Activated naive CD4-positive, alpha-beta T cell treated with anti-CD3 and anti-CD28 coated beads for 36 hours (primary cell): ENCODE data around the gene CSRP1. TPM values are rescaled to one million over a fixed set of nuclear protein-coding genes. Genes with fewer than 3 reads are reported as not detected.

Experiments used
- CTCF ChIA-PET: fragments of 350-600 bp; sonication (Branson Sonifier 250); formaldehyde crosslinking; loops from one replicate; lab custom pipeline; 2021; ENCODE audit warnings: antibody characterized with exemption; lab: Charles Lee
- DNase-seq: peaks from one replicate; pipeline ENCODE4 v3.0.0-alpha.2; 2020
- H3K27ac Mint-ChIP-seq: one replicate; pipeline ENCODE4 v1.8.0; 2021; ENCODE audit warnings: mild to moderate bottlenecking, mixed read lengths
- H3K27me3 Mint-ChIP-seq: one replicate; pipeline ENCODE4 v1.8.0; 2021; ENCODE audit warnings: low read depth, mixed read lengths
- H3K36me3 Mint-ChIP-seq: one replicate; pipeline ENCODE4 v1.8.0; 2021; ENCODE audit warnings: low read depth, mixed read lengths
- H3K4me1 Mint-ChIP-seq: one replicate; pipeline ENCODE4 v1.8.0; 2021; ENCODE audit warnings: low read depth, mixed read lengths
- H3K4me3 Mint-ChIP-seq: one replicate; pipeline ENCODE4 v1.8.0; 2021; ENCODE audit warnings: mild to moderate bottlenecking, moderate library complexity, mixed read lengths
- H3K9me3 Mint-ChIP-seq: one replicate; pipeline ENCODE4 v1.8.0; 2021; ENCODE audit warnings: mixed read lengths
- intact Hi-C: fragments of 100-400 bp; cut with micrococcal nuclease; formaldehyde crosslinking; loops from one replicate; pipeline ENCODE4 v1.15.1; 2023
- total RNA-seq, 2 experiments: library from RNA; stranded (reverse); gene quantifications; one replicate each; pipeline ENCODE4 v1.2.3, GENCODE V29; 2021

CSRP1 gene
- total RNA-seq, 2 experiments from 2014 or later: 35.7 to 36.6 TPM

DNA sequence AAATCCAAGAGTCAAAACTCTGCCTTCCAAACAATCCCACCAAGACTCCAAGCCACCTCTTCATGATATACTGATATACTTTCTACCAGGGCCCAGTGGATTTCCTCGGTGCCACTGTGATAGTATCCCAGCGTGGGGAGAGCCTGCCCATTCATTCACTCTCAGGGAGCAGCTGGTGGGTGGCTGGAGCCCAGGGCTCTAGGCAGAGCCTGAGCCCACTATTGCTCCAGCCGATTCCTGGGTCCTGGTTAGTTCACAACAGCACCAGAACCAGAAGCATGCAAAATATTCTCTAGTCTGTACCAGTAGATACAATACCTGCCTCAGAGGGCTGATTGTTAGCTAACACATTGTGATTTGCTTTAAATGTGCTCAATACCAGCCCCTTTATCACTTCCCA lies 831 bp downstream of the CSRP1 start:
- no peak for DNase-seq
- intact Hi-C loops: loop anchor here (2.0 to 10.0 kb wide), 5 partner anchors 51 to 841 kb away; partner anchors contain the start of genes DDX59 and IPO9
- CTCF ChIA-PET: interaction anchor here (3.1 to 16.2 kb wide), 3 partner anchors 7 to 58 kb away, joined by 13 to 287 read pairs (median 69); no protein-coding TSS in a partner anchor
- Mint-ChIP-seq H3K4me3 (peak overlapping the region; percentile 83), H3K4me1 (peaks cover 42% of the 10 kb centered on the region), H3K36me3 (no peaks in the 10 kb centered on the region), H3K9me3 (no peaks in the 10 kb centered on the region), H3K27ac (peak overlapping the region; percentile 77), H3K27me3 (no peaks in the 10 kb centered on the region)

DNA sequence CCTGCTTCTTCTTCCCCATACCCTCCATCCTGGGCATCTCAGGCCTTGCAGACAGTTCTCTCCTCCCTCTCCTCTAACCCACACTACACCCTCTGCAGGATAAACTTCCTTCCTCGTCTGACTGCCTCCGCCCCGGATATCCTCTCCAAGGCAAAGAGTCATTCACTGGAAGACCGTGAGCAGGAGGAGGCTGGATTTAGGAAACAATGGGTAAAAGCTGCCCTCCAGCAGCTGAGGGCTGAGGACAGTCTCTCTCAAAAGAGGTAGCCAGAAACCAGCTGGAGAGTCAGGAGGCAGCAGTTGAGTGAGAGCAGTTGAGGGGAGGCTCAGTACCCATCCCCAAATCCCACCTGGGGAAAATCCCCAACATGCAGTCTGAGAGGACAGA lies 1.4 kb downstream of the CSRP1 start:
- no peaks in the 10 kb centered on the region for H3K36me3 Mint-ChIP-seq
- peak overlapping the region; percentile 83 for H3K4me3 Mint-ChIP-seq
- H3K27me3 Mint-ChIP-seq: no peaks in the 10 kb centered on the region
- intact Hi-C loops: loop anchor here (10.0 kb wide), 1 partner anchor 841 kb away; the partner anchor contains the start of gene DDX59
- CTCF ChIA-PET: interaction anchor here (3.1 to 16.2 kb wide), 3 partner anchors 8 to 57 kb away, joined by 13 to 287 read pairs (median 69); no protein-coding TSS in a partner anchor
- no peak overlapping the region for H3K27ac Mint-ChIP-seq
- peaks cover 42% of the 10 kb centered on the region for H3K4me1 Mint-ChIP-seq
- DNase-seq: no peak
- no peaks in the 10 kb centered on the region for H3K9me3 Mint-ChIP-seq

DNA sequence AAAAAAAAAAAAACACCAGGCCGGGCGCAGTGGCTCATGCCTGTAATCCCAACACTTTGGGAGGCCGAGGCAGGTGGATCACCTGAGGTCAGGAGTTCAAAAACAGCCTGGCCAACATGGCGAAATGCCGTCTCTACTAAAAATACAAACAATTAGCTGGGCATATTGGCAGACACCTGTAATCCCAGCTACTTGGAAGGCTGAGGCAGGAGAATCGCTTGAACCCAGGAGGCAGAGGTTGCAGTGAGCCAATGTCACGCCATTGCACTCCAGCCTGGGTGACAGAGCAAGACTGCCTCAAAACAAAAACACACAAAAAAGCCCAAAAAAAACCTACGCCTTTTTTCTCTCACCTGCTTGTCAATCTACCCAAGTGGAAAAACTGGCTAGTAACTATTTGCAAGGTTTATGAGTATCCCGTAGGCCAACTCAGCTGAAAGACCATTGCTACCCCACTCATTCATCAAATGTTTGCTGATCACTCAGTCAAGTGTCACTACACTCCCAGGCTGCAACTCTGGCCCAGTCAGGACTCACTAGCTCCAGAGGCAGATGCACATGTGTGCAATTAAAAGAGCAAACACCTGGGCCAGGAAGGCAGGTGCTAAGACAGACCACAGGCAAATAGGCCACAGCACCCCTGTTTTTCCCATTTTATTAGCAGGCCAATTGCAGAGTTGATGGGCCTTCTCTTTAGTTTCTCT lies 2.0 kb downstream of the CSRP1 start:
- Mint-ChIP-seq H3K27me3 (no peaks in the 10 kb centered on the region), H3K27ac (no peak overlapping the region), H3K9me3 (no peaks in the 10 kb centered on the region), H3K4me1 (peaks cover 41% of the 10 kb centered on the region), H3K36me3 (no peaks in the 10 kb centered on the region), H3K4me3 (peak overlapping the region; percentile 83)
- DNase-seq: no peak
- intact Hi-C loops: loop anchor here (10.0 kb wide), 1 partner anchor 840 kb away; the partner anchor contains the start of gene DDX59
- CTCF ChIA-PET: interaction anchor here (1.3 to 16.2 kb wide), 5 partner anchors 8 to 70 kb away, joined by 4 to 287 read pairs (median 13); no protein-coding TSS in a partner anchor

DNA sequence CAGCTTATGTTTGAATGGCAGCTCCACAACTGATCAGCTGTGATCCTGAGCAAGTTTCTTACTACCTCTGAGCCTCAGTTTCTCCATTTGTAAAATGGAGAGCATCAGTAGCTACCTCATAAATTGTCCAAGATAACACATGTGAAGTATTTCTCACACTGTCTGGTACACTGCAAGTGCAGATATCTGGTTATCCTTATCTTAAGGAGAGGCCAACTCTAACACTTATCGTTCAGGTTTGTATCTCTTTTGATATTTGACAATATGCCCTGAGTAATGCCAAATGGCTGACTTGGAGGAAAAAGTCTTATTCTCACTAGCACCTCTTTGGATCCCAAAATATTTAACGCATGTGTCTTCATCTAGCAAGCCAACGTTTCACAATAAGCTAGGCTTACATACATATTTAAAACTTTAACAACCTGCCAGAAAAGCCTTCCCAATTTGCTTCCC lies 2.7 kb downstream of the CSRP1 start:
- intact Hi-C loops: loop anchor here (10.0 kb wide), 1 partner anchor 839 kb away; the partner anchor contains the start of gene DDX59

DNA sequence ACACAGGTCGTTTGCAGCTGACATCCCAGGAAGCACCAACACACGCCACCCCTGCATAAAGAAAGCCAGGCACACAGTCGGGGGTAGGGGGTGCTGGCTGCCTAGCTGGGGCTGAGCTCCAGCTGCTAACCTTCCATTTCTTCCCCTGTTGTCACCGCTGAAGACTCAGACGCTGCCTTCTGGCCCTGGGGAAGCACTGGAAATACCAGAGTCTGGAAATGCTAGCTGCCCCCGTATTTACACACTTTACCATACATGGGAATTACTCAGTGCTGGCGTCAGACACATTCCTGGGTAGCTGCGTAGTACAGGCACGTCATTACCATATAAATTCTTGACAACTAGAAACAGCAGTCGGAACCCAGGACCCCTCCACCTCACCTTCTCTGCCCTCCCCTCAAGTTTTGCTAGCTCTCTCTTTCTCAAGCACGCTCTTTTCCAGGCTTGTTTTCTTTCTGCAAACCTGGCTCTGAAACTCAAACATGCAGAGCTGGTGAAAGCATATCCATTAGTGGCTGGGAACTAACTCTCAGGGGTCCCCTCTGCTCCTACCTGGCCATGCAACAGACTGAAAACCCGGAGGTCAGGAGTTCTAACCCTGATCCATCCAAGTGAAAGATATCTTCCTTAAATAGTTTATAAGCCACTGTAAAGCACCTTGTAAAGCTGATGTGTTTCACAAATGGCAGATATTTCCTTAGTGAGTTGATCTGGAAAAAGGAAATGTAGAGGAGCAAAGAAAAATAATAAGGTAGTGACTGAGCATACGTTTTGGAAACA lies 3.3 kb downstream of the CSRP1 start:
- no peak overlapping the region for H3K27ac Mint-ChIP-seq
- H3K36me3 Mint-ChIP-seq: no peaks in the 10 kb centered on the region
- H3K4me3 Mint-ChIP-seq: no peak overlapping the region
- intact Hi-C loops: loop anchor here (10.0 kb wide), 1 partner anchor 839 kb away; the partner anchor contains the start of gene DDX59
- no peaks in the 10 kb centered on the region for H3K27me3 Mint-ChIP-seq
- no peak for DNase-seq
- CTCF ChIA-PET: interaction anchor here (0.9 to 16.2 kb wide), 5 partner anchors 10 to 94 kb away, joined by 3 to 287 read pairs (median 8); no protein-coding TSS in a partner anchor
- no peaks in the 10 kb centered on the region for H3K9me3 Mint-ChIP-seq
- H3K4me1 Mint-ChIP-seq: peaks cover 39% of the 10 kb centered on the region

More for the DNA sequence above, 2.7 kb downstream of the CSRP1 start:
- H3K36me3 Mint-ChIP-seq: no peaks in the 10 kb centered on the region
- no peaks in the 10 kb centered on the region for H3K27me3 Mint-ChIP-seq
- no peak overlapping the region for H3K4me3 Mint-ChIP-seq
- DNase-seq: no peak
- H3K27ac Mint-ChIP-seq: no peak overlapping the region
- no peaks in the 10 kb centered on the region for H3K9me3 Mint-ChIP-seq
- peaks cover 39% of the 10 kb centered on the region for H3K4me1 Mint-ChIP-seq
- CTCF ChIA-PET: interaction anchor here (0.9 to 16.2 kb wide), 5 partner anchors 9 to 95 kb away, joined by 3 to 287 read pairs (median 8); no protein-coding TSS in a partner anchor

DNA sequence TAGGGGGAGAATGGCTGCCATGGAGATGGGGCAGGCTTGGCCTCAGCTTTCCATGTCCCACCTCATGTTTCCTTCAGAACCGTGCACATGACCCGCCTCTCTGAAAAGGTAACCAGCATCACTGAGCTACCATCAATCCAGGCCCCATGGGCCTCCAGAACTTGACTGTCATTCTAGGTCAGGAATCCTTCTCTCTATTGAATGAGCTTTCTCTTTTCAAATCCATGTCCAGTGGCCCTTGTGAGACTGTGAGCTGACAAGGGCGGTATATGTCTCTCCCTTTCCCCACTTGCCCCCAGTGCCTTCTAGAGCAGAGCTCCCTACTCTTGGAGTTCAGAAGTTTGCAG lies 4.4 kb downstream of the CSRP1 start:
- Mint-ChIP-seq H3K27me3 (no peaks in the 10 kb centered on the region), H3K9me3 (no peaks in the 10 kb centered on the region), H3K27ac (no peak overlapping the region), H3K36me3 (no peaks in the 10 kb centered on the region), H3K4me1 (peaks cover 32% of the 10 kb centered on the region), H3K4me3 (no peak overlapping the region)
- CTCF ChIA-PET: interaction anchor here (0.6 to 16.2 kb wide), 4 partner anchors 11 to 260 kb away, joined by 3 to 287 read pairs (median 39); no protein-coding TSS in a partner anchor
- DNase-seq: no peak
- intact Hi-C loops: loop anchor here (10.0 kb wide), 1 partner anchor 838 kb away; the partner anchor contains the start of gene DDX59

DNA sequence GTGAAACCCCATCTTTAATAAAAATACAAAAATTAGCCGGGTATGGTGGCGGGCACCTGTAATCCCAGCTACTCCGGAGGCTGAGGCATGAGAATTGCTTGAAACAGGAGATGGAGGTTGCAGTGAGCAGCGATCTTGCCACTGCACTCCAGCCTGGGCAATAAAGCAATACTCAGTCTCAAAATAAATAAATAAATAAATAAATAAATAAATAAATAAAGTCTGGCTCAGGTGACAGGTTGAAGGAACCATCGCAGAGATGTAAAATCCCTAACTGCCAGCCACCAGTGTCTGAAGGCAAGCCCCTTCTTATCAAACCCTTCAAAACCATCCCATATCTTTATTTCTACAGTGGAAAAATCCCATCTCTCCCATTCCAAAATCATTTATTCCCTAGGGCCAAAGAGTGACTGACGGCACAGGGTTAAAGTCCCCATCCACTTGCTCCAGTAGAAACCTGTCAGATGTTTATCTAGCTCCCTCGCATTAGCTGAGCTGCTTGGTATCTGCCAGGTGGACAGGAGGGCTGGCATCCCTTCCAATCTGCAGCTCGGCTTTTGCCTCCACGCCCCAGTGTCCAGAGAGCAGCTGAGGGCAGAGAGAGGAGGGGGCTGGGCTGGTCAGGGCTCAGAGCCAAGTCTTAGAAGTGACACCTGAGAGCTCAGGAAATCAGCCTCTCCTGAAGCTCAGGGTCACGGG lies 5.0 kb downstream of the CSRP1 start:
- Mint-ChIP-seq H3K27ac (no peak overlapping the region), H3K4me1 (peaks cover 28% of the 10 kb centered on the region), H3K4me3 (no peak overlapping the region), H3K27me3 (no peaks in the 10 kb centered on the region), H3K36me3 (no peaks in the 10 kb centered on the region), H3K9me3 (no peaks in the 10 kb centered on the region)
- DNase-seq: no peak
- CTCF ChIA-PET: interaction anchor here (1.0 to 16.2 kb wide), 6 partner anchors 11 to 247 kb away, joined by 3 to 287 read pairs (median 12); no protein-coding TSS in a partner anchor
- intact Hi-C loops: loop anchor here (10.0 kb wide), 1 partner anchor 837 kb away; the partner anchor contains the start of gene DDX59

DNA sequence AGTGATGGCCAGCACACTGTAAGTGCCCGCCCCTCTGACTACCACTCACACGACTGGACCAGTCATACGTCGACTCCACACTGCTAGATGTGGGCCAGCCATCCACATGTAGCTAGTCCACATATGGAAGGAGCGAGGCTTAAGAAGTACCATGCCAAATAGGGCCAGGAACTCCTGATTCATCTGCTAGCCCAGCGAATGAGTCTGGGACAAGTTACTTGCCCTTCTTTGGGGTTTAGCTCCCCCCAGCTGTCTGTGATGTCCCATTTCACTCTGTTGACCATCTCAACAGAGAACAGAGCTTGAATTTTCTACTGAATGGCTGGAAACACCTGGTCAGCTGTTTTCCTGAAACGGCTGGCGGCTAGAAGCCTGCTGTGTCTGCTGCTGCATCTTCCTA lies 5.8 kb downstream of the CSRP1 start:
- H3K9me3 Mint-ChIP-seq: no peaks in the 10 kb centered on the region
- no peaks in the 10 kb centered on the region for H3K27me3 Mint-ChIP-seq
- no peak overlapping the region for H3K27ac Mint-ChIP-seq
- H3K36me3 Mint-ChIP-seq: no peaks in the 10 kb centered on the region
- intact Hi-C loops: loop anchor here (10.0 kb wide), 1 partner anchor 836 kb away; the partner anchor contains the start of gene DDX59
- H3K4me3 Mint-ChIP-seq: no peak overlapping the region
- CTCF ChIA-PET: interaction anchor here (1.0 to 5.9 kb wide), 5 partner anchors 12 to 247 kb away, joined by 3 to 69 read pairs (median 9); no protein-coding TSS in a partner anchor
- H3K4me1 Mint-ChIP-seq: peaks cover 25% of the 10 kb centered on the region
- DNase-seq: no peak

DNA sequence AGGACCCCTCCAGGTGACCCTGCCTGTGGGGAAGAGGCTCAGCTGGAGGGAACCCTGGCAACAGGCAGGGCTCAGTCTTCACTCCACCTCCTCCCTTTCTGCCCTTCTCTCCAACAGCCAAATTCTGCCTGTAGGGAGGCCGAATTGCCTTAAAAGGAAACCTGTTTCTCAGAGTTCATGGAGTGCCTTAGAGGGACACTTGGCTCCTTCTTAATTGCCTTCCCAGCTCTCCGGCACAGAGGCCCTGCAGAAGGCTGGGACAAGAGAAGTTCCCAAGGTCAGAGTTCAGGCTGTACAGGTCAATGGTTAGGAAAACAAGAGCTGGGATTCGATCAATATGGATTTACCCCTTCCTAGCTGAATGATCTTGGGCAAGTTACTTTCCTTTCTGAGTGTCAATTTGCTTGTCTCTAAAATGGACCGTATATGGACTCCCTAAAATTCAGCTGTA lies 6.2 kb downstream of the CSRP1 start:
- Mint-ChIP-seq H3K4me1 (peaks cover 20% of the 10 kb centered on the region), H3K4me3 (no peak overlapping the region), H3K36me3 (peaks cover 3% of the 10 kb centered on the region), H3K9me3 (no peaks in the 10 kb centered on the region), H3K27ac (no peak overlapping the region), H3K27me3 (no peaks in the 10 kb centered on the region)
- DNase-seq: no peak
- CTCF ChIA-PET: interaction anchor here (1.0 to 5.9 kb wide), 5 partner anchors 13 to 246 kb away, joined by 3 to 69 read pairs (median 9); no protein-coding TSS in a partner anchor
- intact Hi-C loops: loop anchor here (10.0 kb wide), 1 partner anchor 836 kb away; the partner anchor contains the start of gene DDX59

DNA sequence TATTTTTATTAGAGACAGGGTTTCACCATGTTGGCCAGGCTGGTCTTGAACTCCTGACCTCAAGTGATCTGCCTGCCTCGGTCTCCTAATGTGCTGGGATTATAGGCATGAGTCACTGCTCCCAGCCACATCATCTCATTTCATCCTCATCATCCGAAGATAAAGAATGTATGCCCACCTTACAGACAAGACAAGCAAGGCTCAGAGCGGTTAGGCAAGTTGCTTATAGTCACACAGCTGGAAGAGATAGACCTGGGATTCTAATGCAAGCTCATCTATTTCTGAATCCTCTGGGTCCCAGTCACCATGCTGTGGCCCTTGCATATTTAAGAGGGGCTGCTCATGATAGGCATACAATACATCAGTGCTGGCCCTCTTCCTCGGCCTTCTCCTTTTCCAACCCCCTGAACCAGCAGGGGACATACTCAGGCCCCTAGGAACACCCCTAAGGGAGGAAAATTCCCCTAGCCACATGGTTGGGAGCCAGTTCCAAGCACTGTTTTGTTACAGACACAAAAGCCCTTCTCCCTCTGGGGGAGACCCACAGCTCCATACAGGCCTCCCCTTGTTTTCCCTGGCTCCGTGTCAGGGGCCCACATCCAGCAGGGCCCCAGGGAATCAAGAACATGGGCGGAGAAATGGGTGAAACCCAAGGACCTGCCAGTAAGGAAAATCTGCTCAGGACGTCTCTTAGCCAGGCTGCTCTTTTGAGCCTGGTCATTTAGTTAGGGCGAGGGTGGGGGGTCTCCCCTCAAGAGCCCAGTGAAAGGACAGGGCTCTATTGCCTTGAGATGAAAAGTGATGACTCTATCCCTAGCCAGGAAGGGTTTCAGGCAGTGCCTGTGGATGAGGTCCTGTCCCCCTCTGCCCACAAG lies 6.9 kb downstream of the CSRP1 start:
- Mint-ChIP-seq H3K27me3 (no peaks in the 10 kb centered on the region), H3K9me3 (no peaks in the 10 kb centered on the region), H3K4me3 (no peak overlapping the region), H3K36me3 (peaks cover 5% of the 10 kb centered on the region), H3K4me1 (peaks cover 14% of the 10 kb centered on the region), H3K27ac (no peak overlapping the region)
- CTCF ChIA-PET: interaction anchor here (1.3 to 7.5 kb wide), 4 partner anchors 13 to 22 kb away, joined by 6 to 69 read pairs (median 30); no protein-coding TSS in a partner anchor
- no peak for DNase-seq
- intact Hi-C loops: loop anchor here (10.0 kb wide), 1 partner anchor 835 kb away; the partner anchor contains the start of gene DDX59
